Measurements from ENCODE around the gene AKT1. TPM values are rescaled to one million over a fixed set of nuclear protein-coding genes. Genes with fewer than 3 reads are reported as not detected.
A peak's percentile ranks its signal among the peaks of the same experiment; 100 is the strongest.

The AKT1 gene
- total and polyA plus RNA-seq, 2 of the 13 experiments (the other 11 are each of a cell fraction or from before 2014, with no cell fraction given) = 96.2 to 116 TPM

- TF ChIP-seq GPBP1L1 (CRISPR knock-in tag; IDR thresholded peaks at IDR 0.05) = no peak
- TF ChIP-seq ZBTB46 (CRISPR knock-in tag; IDR thresholded peaks at IDR 0.05; ENCODE audit: borderline replicate concordance) = no peak
- peak; percentile 70 for TF ChIP-seq CEBPG (CRISPR knock-in tag; IDR thresholded peaks at IDR 0.05)
- 0 out of 2 replicates have a peak, but pooled peaks have one; percentile 36 for TF ChIP-seq ZKSCAN5 (CRISPR knock-in tag; IDR thresholded peaks at IDR 0.05)
- TF ChIP-seq ZNF563 (CRISPR knock-in tag; IDR thresholded peaks at IDR 0.05) = peak; percentile 87; the same call in 1 of the 2 replicates
- no peak for TF ChIP-seq ZNF142 (CRISPR knock-in tag; IDR thresholded peaks at IDR 0.05)
- no peak for TF ChIP-seq ZNF501 (CRISPR knock-in tag; IDR thresholded peaks at IDR 0.05)
- no peak for TF ChIP-seq SOX6 (IDR thresholded peaks at IDR 0.05)
- peak; percentile 46 for TF ChIP-seq SOX6 (CRISPR knock-in tag; IDR thresholded peaks at IDR 0.05)
- TF ChIP-seq ZNF710 (CRISPR knock-in tag; IDR thresholded peaks at IDR 0.05; ENCODE audit: borderline replicate concordance) = 0 out of 2 replicates have a peak, but pooled peaks have one; percentile 48
- TF ChIP-seq THAP7 (CRISPR knock-in tag; IDR thresholded peaks at IDR 0.05) = peak; percentile 93; the same call in 1 of the 2 replicates
- no peak for TF ChIP-seq ZNF567 (CRISPR knock-in tag; IDR thresholded peaks at IDR 0.05; ENCODE audit: borderline replicate concordance)
- peak; percentile 91; the same call in 1 of the 2 replicates for TF ChIP-seq HES4 (CRISPR knock-in tag; IDR thresholded peaks at IDR 0.05; ENCODE audit: borderline replicate concordance)
- 0 out of 2 replicates have a peak, but pooled peaks have one; percentile 23 for TF ChIP-seq ATF2 (CRISPR knock-in tag; IDR thresholded peaks at IDR 0.05)
These were observed 60.4 kb downstream of the AKT1 start (continued) for GRCh38 chr14:104734991-104735779.
